ENCODE results near the gene HTATIP2.

DNA sequence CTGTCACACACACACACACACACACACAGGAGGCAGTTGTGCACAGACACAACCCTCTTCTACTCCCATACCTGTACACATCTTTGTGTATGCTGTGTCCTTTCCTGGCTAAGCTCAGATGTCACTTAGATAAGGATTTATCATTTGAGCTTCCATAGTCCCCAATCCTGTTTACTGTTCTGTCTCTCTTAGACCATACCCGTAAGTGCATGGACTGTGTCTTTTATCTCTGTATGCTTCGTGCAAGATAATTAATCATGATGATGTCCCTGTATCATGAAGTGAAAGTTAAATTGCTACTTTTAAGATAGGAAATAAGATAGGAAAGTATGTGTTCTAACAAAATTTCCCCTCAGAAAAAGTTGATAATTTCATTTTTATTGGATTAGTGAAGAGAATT is 54.3 kb downstream of the HTATIP2 start:
- TF ChIP-seq POLR2A (IDR thresholded peaks at IDR 0.05) (no peak), EP300 (IDR thresholded peaks at IDR 0.05) (no peak)
- TF ChIP-seq, protein P1, sequence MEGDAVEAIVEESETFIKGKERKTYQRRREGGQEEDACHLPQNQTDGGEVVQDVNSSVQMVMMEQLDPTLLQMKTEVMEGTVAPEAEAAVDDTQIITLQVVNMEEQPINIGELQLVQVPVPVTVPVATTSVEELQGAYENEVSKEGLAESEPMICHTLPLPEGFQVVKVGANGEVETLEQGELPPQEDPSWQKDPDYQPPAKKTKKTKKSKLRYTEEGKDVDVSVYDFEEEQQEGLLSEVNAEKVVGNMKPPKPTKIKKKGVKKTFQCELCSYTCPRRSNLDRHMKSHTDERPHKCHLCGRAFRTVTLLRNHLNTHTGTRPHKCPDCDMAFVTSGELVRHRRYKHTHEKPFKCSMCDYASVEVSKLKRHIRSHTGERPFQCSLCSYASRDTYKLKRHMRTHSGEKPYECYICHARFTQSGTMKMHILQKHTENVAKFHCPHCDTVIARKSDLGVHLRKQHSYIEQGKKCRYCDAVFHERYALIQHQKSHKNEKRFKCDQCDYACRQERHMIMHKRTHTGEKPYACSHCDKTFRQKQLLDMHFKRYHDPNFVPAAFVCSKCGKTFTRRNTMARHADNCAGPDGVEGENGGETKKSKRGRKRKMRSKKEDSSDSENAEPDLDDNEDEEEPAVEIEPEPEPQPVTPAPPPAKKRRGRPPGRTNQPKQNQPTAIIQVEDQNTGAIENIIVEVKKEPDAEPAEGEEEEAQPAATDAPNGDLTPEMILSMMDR (IDR thresholded peaks at IDR 0.05) = no peak
